EL (cell line): Measurements from ENCODE around the gene SFI1.

Experiments used
- DNase-seq: peaks from one replicate; pipeline ENCODE4 v3.0.0-alpha.2; 2016

Gene SFI1

DNA sequence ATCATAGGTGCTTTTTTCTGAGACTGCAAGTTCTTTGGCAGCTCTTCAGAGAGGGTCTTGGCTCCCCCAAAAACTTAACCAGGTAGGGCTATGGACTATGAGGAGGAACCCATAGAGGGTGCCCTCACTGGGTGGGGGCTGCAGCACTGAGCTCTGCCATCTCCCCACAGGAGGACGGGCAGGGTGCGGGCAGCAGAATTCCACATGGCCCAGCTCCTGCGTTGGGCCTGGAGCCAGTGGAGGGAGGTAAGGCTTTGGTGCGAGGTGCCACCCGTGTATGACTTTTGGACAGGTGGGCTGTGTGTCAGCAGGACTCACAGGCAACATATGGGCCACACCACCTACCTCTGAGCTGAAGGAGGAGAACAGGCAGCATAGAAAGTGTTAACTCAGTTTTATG is 107.2 kb downstream of the SFI1 start:
- no peak for DNase-seq

DNA sequence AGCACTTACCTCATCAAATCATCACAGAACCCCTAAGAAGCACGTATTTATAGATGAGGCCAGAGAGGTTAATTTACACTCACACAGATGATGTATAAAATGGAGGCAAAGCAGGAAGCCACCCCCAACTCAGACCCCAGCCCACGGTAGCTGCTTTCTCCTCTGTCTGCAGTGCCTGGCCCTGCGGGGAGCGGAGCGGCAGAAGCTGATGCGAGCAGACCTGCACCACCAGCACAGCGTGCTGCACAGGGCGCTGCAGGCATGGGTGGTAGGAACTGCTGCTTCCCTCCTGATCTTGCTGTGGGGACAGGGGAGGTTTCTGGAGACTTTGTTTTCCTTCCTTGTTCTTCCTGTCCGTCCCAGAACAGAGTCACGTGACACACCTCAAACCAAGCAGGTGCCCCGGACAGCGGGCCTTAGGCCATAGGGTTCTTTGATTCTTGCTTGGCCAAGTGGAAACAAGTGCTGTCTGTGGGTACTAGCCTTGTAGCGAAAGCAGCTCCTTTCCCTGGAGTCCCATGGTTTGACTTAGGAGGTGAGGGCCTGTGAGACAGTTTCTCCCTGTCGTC is 107.9 kb downstream of the SFI1 start:
- no peak for DNase-seq

DNA sequence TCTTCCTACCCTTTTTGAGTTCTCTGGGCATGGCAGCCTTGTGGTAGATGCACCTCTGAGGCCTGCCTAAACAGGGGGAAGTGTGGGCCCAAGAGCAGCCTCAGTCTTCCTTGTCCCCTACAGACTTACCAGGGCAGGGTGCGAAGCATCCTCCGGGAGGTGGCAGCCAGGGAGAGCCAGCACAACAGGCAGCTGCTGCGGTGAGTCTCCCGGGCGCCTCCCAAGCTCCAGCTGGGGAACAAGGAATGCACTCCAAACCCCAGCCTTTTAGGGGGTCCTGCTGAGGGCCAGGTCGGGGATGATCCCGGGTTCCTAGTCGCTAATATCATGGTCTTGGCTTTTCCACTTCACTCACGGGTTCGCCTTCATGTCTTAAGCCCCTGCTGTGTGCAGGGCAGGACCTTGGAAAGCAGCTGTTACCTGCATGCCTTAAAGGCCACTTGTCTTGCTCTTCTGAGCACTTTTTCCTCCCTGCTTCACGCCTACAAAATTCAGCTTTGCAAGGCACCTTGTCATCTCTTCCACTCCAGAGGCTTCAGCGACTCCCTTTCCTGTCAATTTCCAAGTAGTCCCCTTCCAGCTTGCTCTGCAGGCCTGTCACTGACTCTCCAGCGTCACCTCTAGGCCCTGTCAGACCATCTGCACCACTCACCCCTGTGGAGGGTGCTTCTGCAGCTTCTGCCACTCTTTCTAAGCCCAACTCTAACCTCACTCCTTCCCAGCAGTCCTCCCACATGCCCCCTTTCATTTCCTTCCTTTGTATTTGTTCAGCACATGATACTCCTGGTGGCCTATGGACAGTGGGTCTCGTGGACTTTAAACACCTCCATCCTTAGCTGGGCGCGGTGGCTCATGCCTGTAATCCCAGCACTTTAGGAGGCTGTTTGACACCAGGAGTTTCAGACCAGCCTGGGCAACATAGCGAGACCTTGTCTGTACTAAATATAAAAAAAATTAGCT is 108.7 kb downstream of the SFI1 start:
- DNase-seq, result no peak

DNA sequence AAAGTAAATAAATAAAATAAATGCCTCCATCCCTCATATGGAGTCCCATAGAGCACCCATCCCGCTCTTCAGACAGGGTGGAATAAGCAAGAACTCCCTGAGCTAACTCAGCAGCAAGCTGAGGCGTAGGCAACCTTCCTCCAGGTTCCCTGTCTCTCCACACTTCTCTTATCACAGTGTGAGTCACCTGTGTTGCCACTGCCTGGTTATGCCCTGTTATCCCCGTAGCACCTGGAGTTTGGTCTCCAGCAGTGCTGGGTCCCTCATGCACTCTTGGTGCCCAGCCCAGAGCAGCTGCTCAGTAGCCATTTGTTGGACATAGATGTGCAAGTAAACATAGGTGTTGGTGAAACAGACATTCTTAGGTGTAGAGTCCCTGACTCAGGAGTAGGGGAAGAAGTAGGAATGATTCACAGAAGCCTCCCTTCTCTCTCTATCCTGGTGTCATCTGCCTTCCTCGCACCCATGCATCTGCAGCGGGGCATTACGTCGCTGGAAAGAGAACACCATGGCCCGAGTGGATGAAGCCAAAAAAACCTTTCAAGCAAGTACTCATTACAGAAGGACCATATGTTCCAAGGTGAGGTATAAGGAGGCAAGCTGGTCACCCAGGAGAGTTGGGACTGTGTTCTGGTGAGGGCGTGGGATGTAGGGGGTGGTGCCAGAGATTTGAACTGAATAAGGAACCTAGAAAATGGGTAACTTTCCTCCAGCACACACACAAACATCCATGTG is 109.7 kb downstream of the SFI1 start:
- no peak for DNase-seq

DNA sequence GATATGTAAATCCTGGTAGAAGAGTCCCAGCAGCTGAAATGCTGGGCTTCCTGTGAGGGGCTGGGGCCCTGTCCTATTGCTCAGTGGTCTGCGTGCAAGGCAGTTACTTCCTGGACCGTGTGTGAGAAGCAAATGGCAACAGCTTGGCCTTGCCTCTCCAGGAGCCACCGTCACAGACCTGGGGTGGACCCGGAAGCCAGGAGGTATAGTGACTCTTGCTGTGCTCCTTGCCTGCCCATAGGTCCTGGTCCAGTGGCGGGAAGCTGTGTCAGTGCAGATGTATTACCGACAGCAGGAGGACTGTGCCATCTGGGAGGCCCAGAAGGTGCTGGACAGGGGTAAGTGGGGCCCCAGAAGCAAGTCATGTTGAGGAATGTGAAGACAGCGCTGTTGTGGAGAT is 111.4 kb downstream of the SFI1 start:
- no peak for DNase-seq

DNA sequence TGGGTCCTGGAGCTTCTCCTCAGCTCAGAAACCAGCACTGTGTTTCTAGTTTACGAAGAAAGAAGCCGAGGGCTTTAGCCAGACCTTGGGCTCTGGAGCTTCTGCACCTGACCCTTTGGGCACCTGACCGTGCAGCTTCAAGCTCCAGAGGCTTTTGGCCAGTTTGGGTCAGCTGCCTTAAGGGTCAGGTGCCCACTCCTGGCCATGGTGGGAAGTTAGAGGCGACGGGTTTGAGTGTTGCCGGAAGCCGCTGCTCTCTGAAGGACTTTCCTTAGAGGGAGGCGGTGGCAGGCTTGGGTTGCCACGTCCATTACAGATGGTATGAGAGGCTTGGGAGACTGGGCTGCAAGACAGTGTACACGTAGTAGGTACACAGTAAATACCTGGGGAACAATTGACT is 113.4 kb downstream of the SFI1 start:
- DNase-seq, result no peak

DNA sequence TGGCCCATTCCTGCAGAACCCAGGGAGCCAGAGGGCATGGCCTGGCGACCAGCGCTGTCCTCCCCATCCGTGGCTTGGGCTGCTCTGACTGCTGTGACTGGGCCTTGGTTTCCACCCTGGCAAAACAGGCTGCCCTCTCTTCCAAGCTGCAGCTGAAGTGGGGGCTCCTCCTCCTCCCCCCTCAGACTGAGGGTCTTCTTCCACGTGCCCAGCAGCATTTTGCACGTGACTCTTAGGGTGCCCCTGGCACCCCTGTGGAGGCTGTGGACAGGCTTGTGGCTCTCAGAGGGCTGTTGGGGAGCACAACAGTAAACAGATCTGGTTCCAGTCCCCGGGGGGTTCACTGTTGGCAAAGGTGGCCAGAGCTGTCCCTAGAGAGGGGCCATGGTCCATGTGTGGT is 114.3 kb downstream of the SFI1 start:
- no peak for DNase-seq

DNA sequence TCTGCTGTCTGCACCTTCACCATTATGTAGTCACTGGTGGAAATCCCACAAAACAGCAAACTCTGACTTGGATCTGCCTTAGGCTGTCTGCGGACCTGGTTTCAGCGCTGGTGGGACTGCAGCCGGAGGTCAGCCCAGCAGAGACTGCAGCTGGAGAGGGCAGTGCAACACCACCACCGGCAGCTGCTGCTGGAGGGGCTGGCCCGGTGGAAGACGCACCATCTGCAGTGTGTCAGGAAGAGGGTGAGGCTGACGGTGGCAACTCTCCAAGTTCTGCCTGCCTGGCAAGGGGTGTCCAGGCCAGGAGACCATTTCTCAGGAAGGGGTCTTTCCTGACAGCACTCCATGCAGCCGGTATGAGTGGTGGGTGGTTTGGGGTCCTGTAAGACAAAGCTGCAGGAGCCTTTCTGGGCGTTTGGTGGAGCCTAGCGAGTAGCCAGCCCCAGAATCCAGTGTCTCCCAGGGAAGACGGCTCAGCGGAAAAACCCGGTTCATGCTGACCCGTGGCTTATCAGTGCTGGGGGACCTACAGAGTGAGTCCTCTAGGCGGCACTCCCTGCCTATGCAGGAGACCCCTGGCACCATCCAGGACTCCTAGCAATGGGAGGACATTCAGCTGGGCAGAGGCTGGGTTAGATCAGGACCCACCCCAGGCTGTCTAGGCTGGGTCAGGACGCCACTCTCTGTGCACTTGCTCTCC is 114.9 kb downstream of the SFI1 start:
- DNase-seq, result no peak

DNA sequence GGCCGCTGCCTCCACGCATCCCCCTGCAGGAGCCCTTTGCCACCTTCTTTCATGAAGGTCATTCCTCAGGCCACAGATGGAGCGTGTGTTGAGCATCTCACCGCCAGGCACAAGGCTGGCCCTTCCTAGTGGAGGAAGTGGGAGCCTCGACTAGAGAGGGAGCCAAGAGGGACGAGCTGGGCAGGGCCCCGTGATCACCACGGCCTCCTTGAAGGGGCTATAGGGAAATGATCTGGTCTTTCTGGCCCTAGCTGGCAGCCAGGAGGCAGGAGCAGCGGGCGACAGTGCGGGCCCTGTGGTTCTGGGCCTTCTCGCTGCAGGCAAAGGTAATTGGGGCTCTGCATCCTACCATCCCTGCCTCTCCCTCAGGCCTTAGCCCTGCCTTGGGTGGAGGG is 116.6 kb downstream of the SFI1 start:
- no peak for DNase-seq

DNA sequence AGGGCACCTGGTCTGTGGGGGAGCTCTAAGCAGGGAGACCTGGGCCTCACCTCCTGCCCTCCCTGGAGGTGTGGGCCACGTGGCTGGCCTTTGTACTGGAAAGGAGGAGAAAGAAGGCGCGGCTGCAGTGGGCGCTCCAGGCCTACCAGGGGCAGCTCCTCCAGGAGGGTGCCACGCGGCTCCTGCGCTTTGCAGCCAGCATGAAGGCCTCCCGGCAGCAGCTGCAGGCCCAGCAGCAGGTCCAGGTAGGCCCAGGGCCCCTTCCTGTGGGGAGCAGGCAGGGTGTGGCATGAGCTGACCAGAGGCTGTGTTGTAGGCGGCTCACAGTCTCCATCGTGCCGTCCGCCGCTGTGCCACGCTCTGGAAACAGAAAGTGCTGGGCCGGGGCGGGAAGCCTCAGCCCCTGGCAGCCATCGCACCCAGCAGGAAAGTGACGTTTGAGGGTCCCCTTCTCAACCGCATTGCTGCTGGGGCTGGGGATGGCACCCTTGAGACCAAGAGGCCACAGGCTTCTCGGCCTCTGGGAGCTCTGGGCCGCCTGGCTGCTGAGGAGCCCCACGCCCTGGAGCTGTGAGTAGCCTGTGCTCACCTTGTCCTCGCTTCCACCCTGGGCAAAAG is 117.1 kb downstream of the SFI1 start:
- DNase-seq, result no peak

DNA sequence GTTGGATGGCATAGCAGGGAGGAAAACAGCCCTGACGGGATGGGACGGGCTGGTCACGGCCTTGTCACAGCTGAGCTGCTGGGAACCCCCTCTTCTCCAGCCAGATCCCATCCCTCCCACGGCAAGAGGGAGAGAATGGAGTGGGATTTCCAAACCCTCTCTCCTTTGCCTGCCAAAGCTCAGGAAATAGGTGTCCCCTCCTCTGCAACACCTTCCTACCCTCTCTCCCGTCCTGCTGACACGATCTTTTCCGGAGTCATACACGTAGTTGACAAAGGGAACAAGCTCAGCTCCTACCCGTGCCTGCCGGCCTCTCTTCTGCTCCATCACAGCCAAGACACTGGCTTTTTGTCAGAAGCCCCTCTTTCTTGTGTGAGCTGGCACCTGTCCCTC is 117.6 kb downstream of the SFI1 start:
- no peak for DNase-seq

DNA sequence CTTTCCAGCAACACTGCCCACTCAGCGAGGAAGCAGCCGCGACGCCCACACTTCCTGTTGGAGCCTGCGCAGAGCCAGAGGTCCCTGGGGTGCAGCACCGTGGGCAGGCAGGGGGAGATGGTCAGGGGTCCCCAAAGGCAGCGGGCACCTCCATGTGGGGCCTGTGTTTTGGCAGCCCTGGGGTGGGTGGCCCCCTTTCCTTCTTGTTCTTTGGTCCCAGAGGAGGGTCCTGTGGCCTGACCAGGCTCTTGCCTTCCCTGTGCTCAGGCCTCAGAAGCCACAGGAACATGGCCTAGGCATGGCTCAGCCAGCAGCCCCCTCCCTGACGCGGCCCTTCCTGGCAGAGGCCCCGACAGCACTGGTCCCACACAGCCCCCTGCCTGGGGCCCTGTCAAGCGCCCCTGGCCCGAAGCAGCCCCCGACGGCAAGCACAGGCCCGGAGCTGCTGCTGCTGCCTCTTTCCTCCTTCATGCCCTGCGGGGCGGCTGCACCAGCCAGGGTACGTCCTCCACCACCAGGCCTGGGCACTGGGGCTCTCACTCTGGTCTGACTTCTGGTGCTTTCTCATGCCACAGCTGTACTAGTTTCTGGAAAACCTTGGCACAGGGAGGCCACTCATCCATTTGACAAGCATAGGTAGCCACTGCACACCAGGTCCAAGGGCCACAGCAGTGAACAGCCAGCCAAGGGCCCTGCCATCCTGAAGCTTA is 118.6 kb downstream of the SFI1 start:
- no peak for DNase-seq

DNA sequence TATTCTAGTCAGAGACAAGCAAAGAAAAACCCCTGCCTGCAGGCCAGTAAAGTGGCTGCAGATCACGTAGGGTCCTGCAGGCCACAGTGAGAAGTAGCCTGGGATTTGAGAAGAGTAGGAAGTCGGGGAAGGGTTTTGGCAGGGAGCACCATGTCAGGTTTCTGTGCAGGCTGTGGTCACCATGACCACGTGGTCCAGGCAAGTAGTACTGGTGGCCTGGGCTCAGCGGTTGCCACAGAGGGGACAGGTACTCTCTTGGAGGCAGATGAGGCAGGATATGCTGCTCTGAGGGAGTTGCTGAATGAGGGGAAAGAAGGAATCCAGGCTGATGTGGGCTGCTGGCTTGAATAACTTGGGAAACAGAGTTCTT is 119.1 kb downstream of the SFI1 start:
- no peak for DNase-seq

DNA sequence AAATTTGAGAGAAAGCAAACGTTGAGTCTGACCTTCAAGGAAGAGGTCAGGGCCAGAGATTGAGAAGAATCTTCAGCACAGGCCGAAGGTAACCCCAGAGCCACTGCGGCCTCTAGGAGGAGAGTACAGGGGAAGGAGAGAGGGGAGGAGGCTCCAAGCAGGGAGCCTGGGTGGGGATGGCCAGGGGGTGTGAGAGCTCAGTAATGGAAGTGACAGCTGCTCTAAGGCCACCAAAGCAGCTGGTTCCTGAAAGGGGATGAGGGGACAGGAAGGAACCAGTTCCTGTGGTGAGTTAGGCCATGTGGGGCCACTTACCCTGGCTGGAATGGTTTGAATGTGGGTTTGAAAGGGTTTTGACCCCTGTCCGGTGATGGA is 119.6 kb downstream of the SFI1 start:
- no peak for DNase-seq

DNA sequence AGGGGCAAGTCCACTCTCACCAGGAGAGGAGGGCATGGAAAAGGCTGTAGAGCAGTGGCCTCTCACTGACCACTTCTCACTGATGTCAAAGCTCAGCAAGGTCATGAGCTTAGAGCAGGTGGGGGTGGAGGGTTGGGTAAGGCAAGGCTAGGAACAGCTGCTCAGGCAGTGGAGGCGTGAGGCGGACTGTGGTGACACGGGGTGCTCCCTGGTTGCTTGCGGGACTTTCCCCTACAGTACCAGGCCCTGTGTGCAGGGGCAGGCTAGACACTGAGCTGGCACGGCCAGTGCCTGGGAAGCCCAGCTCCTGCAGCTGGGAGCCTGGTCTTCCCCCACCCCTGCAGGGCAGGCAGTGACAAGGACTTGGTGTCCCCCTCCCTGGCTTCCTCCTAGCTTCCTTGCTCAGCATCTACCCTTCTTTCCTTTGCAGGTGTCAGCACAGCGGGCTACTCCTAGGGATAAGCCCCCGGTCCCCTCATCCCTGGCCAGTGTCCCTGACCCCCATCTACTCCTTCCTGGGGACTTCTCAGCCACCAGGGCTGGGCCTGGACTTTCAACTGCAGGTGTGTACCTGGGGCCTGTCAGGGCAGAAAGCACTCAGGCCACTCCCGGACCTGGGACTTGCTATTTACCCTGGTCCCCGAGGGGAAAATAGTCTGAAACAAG is 120.1 kb downstream of the SFI1 start:
- DNase-seq, result no peak

DNA sequence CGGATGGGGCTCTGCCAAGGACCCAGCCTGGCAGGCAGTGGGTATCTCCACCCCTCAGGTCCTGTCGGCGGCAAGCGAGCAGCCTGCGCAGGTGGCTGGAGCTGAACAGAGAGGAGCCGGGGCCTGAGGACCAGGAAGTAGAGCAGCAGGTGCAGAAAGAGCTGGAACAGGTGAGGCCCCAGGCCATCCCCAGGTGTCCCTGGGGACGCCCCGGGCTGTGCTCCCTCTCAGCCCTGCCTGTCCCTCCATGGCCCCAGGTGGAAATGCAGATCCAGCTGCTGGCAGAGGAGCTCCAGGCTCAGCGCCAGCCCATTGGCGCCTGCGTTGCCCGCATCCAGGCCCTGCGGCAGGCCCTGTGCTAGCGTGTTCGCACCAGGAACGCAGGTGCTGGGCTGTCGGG is 121.7 kb downstream of the SFI1 start:
- DNase-seq, result no peak

DNA sequence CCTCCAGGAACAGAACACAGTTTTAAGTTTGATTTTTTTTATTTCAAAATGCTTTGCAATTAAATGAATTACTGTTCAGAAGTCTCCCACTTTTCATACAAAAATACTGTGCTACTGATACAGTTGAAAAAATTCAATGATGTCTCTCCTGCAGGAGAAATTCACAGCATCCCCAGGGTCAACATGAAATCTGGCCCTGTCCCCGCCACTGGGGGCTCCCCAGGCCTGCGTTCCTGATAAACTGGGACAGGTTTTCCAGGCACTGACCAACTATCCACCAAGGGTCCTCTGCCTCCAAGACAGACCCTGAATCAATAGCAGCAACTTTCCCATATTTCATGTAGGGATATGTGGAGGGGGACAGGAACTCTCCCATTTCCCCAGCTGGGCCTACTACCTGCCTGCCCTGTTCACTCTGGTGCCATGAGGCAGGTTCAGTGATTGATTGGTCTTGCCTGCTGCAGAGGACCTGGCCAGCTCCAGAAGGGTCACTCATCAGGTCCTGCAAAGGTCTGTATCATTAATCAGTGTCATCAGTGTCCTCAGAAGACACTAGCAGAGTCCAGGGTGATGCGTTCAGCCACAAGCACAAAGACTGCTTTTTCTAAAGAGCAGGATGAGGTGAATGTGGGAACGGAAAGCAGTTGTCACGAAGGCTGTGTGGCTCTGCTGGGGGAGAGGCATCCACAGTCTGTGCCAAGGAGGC is 122.3 kb downstream of the SFI1 start:
- DNase-seq, result no peak

DNA sequence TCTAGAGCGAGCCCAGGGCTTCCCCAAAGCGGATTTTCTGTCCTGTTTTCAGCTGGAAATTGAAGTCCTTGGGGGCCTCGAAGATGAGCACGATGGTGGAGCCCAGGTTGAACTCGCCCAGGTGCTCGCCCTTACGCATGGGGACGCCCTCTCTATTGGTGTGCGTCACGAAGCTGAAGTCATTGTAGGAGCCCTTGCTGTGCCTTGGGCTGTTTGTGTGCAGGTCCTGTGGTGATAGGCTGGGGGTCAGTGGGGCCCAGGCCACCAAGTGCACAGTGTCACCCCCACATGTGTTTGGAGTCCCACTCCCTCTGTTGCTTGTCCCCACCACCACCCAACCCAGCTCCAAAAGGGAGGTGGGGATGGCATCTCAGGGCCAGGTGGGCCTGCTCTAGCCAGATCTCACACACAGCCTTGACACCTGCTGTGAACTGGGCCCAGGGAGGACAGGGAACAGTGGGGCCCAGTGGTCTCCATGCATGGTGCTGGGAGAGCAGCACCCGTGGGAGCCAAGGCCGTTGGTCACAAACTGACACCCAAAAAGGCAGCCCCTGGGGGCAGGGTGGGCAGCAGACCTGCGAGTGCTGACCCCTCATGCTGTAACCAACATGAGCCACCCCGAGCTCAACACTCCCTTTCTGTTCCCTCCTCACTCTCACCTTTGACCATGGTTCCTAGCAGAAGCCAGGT is 123.4 kb downstream of the SFI1 start:
- no peak for DNase-seq

DNA sequence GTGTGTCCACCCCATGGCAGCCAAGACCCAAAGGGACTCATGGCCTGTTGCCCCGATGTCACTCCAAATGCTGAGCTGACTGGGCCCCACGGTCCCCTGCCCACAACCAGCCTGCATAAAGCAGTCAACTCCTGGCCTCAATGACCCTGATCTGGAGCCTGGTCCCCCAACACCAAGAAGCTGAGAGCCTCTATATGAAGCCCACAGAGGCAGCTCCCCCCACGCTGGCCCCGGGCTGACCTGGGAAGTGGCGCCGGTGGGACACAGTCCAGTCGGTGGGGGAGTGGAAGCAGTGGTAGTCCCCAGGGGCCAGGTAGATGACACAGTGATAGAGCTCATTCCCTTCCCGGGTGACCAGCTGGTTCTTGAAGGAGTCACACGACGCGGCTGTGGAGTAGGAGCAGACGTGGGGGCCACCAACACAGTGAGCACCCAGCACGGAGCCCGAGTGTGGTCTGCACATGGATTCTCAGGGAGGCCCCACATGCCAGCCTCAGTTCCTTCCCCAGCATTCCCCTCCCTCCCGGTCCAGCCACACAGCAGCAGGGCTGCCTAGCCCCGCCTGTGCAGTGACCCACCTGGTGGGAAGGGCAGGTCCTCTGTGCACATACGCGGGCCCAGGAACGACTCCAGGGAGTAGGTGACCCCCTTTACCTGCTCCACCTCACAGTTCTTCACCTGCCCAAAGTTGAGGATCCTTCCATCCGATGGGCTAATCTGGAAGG is 124.6 kb downstream of the SFI1 start:
- DNase-seq, result no peak
